IMR-90 (cell line): ENCODE results near the gene MLLT10. TPM values are rescaled to one million over a fixed set of nuclear protein-coding genes. Genes with fewer than 3 reads are reported as not detected.

Experiments
- ATAC-seq: fragments of 200-7000 bp; cut with Tn5 transposase; 2 replicates; pipeline ENCODE4 v1.9.1; 2020; ENCODE audit warnings: low read depth, mild to moderate bottlenecking, moderate library complexity
- BruUV-seq: library from RNA; stranded (reverse); fragments of 400-500 nt; replicated peaks from 2 replicates; lab custom pipeline; 2021; lab: Mats Ljungman, UMichigan
- CTCF ChIA-PET: fragments of 300-600 bp; formaldehyde crosslinking; extraction: SDS; loops from one replicate; lab custom pipeline; 2021; ENCODE audit warnings: antibody characterized with exemption; lab: Yijun Ruan, JAX
- POLR2A ChIA-PET: fragments of 300-600 bp; sonication (Branson Sonifier 250); formaldehyde crosslinking; loops from one replicate; lab custom pipeline; 2022; ENCODE audit warnings: antibody characterized with exemption; ENCODE audit not compliant: unreplicated experiment; lab: Charles Lee
- DNase-seq: peaks from one replicate; pipeline ENCODE4 v3.0.0; 2013
- H2AFZ ChIP-seq: replicated peaks from 2 replicates; pipeline ENCODE3; 2013; ENCODE audit warnings: low read length, mild to moderate bottlenecking; ENCODE audit not compliant: poor library complexity
- H2AK5ac ChIP-seq: 2 replicates; pipeline ENCODE4 v1.6.1; 2013; ENCODE audit warnings: low read depth, low read length, inconsistent platforms
- H2AK9ac ChIP-seq: replicated peaks from 2 replicates; pipeline ENCODE3; 2013; ENCODE audit warnings: mild to moderate bottlenecking, low read depth, low read length, moderate library complexity; ENCODE audit not compliant: poor library complexity
- H2BK120ac ChIP-seq: 2 replicates; pipeline ENCODE4 v1.6.1; 2013; ENCODE audit warnings: low read depth, low read length, inconsistent platforms
- H2BK15ac ChIP-seq: 3 replicates; pipeline ENCODE4 v1.6.1; 2013; ENCODE audit warnings: low read depth, low read length, inconsistent platforms
- H2BK20ac ChIP-seq: 2 replicates; pipeline ENCODE4 v1.6.1; 2013; ENCODE audit warnings: low read depth, mild to moderate bottlenecking, inconsistent platforms, low read length, moderate library complexity
- H2BK5ac ChIP-seq: 2 replicates; pipeline ENCODE4 v1.6.1; 2013; ENCODE audit warnings: mild to moderate bottlenecking, low read depth, low read length, inconsistent platforms; ENCODE audit not compliant: poor library complexity, severe bottlenecking
- H3K14ac ChIP-seq: replicated peaks from 2 replicates; pipeline ENCODE4 v1.6.1; 2013; ENCODE audit warnings: low read depth, low read length, inconsistent platforms
- H3K18ac ChIP-seq: 2 replicates; pipeline ENCODE4 v1.6.1; 2013; ENCODE audit warnings: low read depth, low read length, control low read depth
- H3K23ac ChIP-seq: 2 replicates; pipeline ENCODE4 v1.6.1; 2013; ENCODE audit warnings: low read depth, low read length, inconsistent platforms
- H3K27ac ChIP-seq: 2 replicates; pipeline ENCODE4 v1.5.1; 2013; ENCODE audit warnings: mild to moderate bottlenecking, control low read depth, low read length; ENCODE audit not compliant: insufficient read depth
- H3K27me3 ChIP-seq: 2 replicates; pipeline ENCODE4 v1.6.1; 2013; ENCODE audit warnings: low read length; ENCODE audit not compliant: control insufficient read depth, insufficient read depth
- H3K36me3 ChIP-seq: 2 replicates; pipeline ENCODE4 v1.6.1; 2013; ENCODE audit warnings: low read length, mixed read lengths; ENCODE audit not compliant: control insufficient read depth, insufficient read depth
- H3K4ac ChIP-seq: 2 replicates; pipeline ENCODE4 v1.6.1; 2013; ENCODE audit warnings: low read depth, low read length, inconsistent platforms
- H3K4me1 ChIP-seq: 2 replicates; pipeline ENCODE4 v1.6.1; 2013; ENCODE audit warnings: low read length, mixed read lengths; ENCODE audit not compliant: control insufficient read depth, insufficient read depth
- H3K4me2 ChIP-seq: 2 replicates; pipeline ENCODE4 v1.6.1; 2013; ENCODE audit warnings: low read depth, mild to moderate bottlenecking, control low read depth, low read length, moderate library complexity
- H3K4me3 ChIP-seq: 2 replicates; pipeline ENCODE4 v1.5.1; 2013; ENCODE audit warnings: low read depth, mild to moderate bottlenecking, control low read depth, low read length, moderate library complexity; ENCODE audit not compliant: insufficient read depth
- H3K56ac ChIP-seq: 2 replicates; pipeline ENCODE4 v1.6.1; 2013; ENCODE audit warnings: low read length, inconsistent platforms; ENCODE audit not compliant: insufficient read depth; ENCODE audit errors: extremely low read depth
- H3K79me1 ChIP-seq, 2 experiments: 2 replicates each; pipeline ENCODE4 v1.6.1; 2013; ENCODE audit warnings: low read length in 2 of 2, inconsistent platforms in 1 of 2, low read depth in 1 of 2
- H3K9ac ChIP-seq: 2 replicates; pipeline ENCODE4 v1.6.1; 2013; ENCODE audit warnings: low read depth, low read length, control low read depth
- H3K9me1 ChIP-seq: 2 replicates; pipeline ENCODE4 v1.6.1; 2013; ENCODE audit warnings: low read length, inconsistent platforms; ENCODE audit not compliant: insufficient read depth
- H3K9me3 ChIP-seq: 2 replicates; pipeline ENCODE4 v1.6.1; 2013; ENCODE audit warnings: low read length; ENCODE audit not compliant: control insufficient read depth, insufficient read depth
- H4K20me1 ChIP-seq: 2 replicates; pipeline ENCODE4 v1.6.1; 2013; ENCODE audit warnings: low read length, inconsistent platforms; ENCODE audit not compliant: insufficient read depth
- H4K5ac ChIP-seq: 2 replicates; pipeline ENCODE4 v1.6.1; 2013; ENCODE audit warnings: mild to moderate bottlenecking, low read depth, low read length, control low read depth
- H4K8ac ChIP-seq, 2 experiments: 2 replicates each; pipeline ENCODE4 v1.6.1; 2013; ENCODE audit warnings: low read depth in 2 of 2, low read length in 2 of 2, control low read depth in 1 of 2, inconsistent platforms in 1 of 2
- H4K91ac ChIP-seq: 2 replicates; pipeline ENCODE4 v1.6.1; 2013; ENCODE audit warnings: low read depth, low read length, inconsistent platforms; ENCODE audit not compliant: insufficient read depth
- BHLHE40 ChIP-seq: fragments of 150-350 bp; IDR thresholded peaks from 2 replicates; pipeline ENCODE4 v1.6.1; 2016; ENCODE audit warnings: mild to moderate bottlenecking, low read depth, low read length
- CEBPB ChIP-seq: IDR thresholded peaks from 2 replicates; pipeline ENCODE4 v1.6.1; 2012; ENCODE audit warnings: low read depth, low read length, improper control_type of control experiment
- FOS ChIP-seq: fragments of 150-350 bp; IDR thresholded peaks from 2 replicates; pipeline ENCODE4 v1.6.1; 2016; ENCODE audit warnings: low read depth, low read length
- MAFK ChIP-seq: IDR thresholded peaks from 2 replicates; pipeline ENCODE4 v1.6.1; 2012; ENCODE audit warnings: low read depth, low read length, improper control_type of control experiment
- MAZ ChIP-seq: IDR thresholded peaks from 2 replicates; pipeline ENCODE4 v1.6.1; 2012; ENCODE audit warnings: low read depth, mild to moderate bottlenecking, low read length, improper control_type of control experiment, moderate library complexity, borderline replicate concordance
- NFE2L2 ChIP-seq: fragments of 150-350 bp; IDR thresholded peaks from 2 replicates; pipeline ENCODE4 v1.6.1; 2016; ENCODE audit warnings: low read depth, mild to moderate bottlenecking, low read length
- POLR2A ChIP-seq: IDR thresholded peaks from 2 replicates; pipeline ENCODE4 v1.6.1; 2012; ENCODE audit warnings: mild to moderate bottlenecking, low read depth, low read length
- RCOR1 ChIP-seq: IDR thresholded peaks from 2 replicates; pipeline ENCODE4 v1.6.1; 2012; ENCODE audit warnings: mild to moderate bottlenecking, low read length, improper control_type of control experiment; ENCODE audit not compliant: insufficient replicate concordance
- SMC3 ChIP-seq: fragments of 150-350 bp; IDR thresholded peaks from 2 replicates; pipeline ENCODE4 v1.6.1; 2016; ENCODE audit warnings: low read depth, mild to moderate bottlenecking, antibody characterized with exemption, low read length, moderate library complexity
- WGBS, 2 experiments: methylation state at CpG; one replicate each; pipeline versions ENCODE4 v1.1.5 to v1.1.7; 2013; ENCODE audit warnings: missing lambda C conversion rate in 2 of 2; ENCODE audit not compliant: insufficient read length in 1 of 2; ENCODE audit errors: extremely low coverage in 2 of 2; 5-methylcytosine and 5-hydroxymethylcytosine counted together
- dilution Hi-C: fragments of 300-500 bp; cut with HindIII; formaldehyde crosslinking; loops from one replicate; pipeline ENCODE4 v1.14.3; 2018; ENCODE audit warnings: low sequenced_read_pairs; ENCODE audit not compliant: unreplicated experiment
- in situ Hi-C: fragments of 300-500 bp; cut with MboI; formaldehyde crosslinking; loops from 3 replicates; pipeline ENCODE4 v1.14.3; 2019; ENCODE audit warnings: low sequenced_read_pairs, inconsistent platforms, mixed read lengths
- intact Hi-C: fragments of 100-400 bp; cut with micrococcal nuclease; formaldehyde crosslinking; loops from 2 replicates; pipeline ENCODE4 v1.10.0; 2022
- polyA plus RNA-seq, 3 experiments: library from polyadenylated mRNA; depleted of rRNA; stranded (reverse); fragments of >200 nt; gene quantifications; 2 replicates each; pipeline ENCODE4 v1.2.3, GENCODE V29; 2012; ENCODE audit warnings: low replicate concordance in 1 of 3
- total RNA-seq: library from RNA; depleted of rRNA; stranded (reverse); fragments of >200 nt; gene quantifications from 2 replicates; pipeline ENCODE4 v1.2.3, GENCODE V29; 2012
- TF ChIP-seq, protein P1 (sequence below): fragments of 150-350 bp; IDR thresholded peaks from 2 replicates; pipeline ENCODE4 v1.6.1; 2016; ENCODE audit warnings: low read depth, mild to moderate bottlenecking, low read length, moderate library complexity, borderline replicate concordance
- TF ChIP-seq, protein P2 (sequence below): conservative IDR thresholded peaks from 2 replicates; pipeline ENCODE4 v1.5.1; 2012; ENCODE audit warnings: mild to moderate bottlenecking, low read depth, low read length, improper control_type of control experiment

Gene MLLT10
- total and polyA plus RNA-seq, 2 of the 4 experiments (the other 2 are of a cell fraction) = 22.5 to 29.0 TPM

GRCh38 chr10:21756707-21757106, 222.7 kb downstream of the MLLT10 start:
- dilution Hi-C loops = no loop called here
- Histone ChIP-seq H3K9me3 (no peaks in the 10 kb centered on the region), H3K23ac (no peak overlapping the region), H2BK20ac (no peak overlapping the region), H3K4me1 (no peaks in the 10 kb centered on the region), H3K9me1 (no peaks in the 10 kb centered on the region), H2AK9ac (no peak overlapping the region), H3K4ac (no peak overlapping the region), H3K18ac (no peak overlapping the region), H4K5ac (no peak overlapping the region), H2BK5ac (no peak overlapping the region), H3K14ac (no peak overlapping the region), H3K4me2 (no peak overlapping the region), H2AFZ (no peak overlapping the region), H2AK5ac (no peak overlapping the region), H3K27ac (no peak overlapping the region), H3K79me1 (no peaks in the 10 kb centered on the region), H2BK15ac (no peak overlapping the region), H3K27me3 (no peaks in the 10 kb centered on the region), H3K9ac (no peak overlapping the region), H4K20me1 (no peaks in the 10 kb centered on the region), H2BK120ac (no peak overlapping the region), H4K8ac (no peak overlapping the region), H3K56ac (no peak overlapping the region), H3K4me3 (no peak overlapping the region), H4K91ac (no peak overlapping the region), H3K36me3 (peaks cover 5% of the 10 kb centered on the region)
- intact Hi-C loops = no loop called here
- ChIA-PET CTCF (interaction anchor here (1.4 kb wide), 1 partner anchor 10 kb away, joined by 3 read pairs; no protein-coding TSS in a partner anchor), POLR2A (no interaction called here)
- 74% methylated on average over 9 of the region's 12 CpGs; no CpG with 5 or more reads in 1 of the 2 experiments for WGBS, 2 experiments
- no TSS peak for BruUV-seq
- DNase-seq (no peak), ATAC-seq (no peak)
- TF ChIP-seq CEBPB (no peak), BHLHE40 (no peak), POLR2A (no peak), MAZ (no peak), MAFK (no peak), FOS (no peak), SMC3 (no peak), NFE2L2 (no peak), RCOR1 (no peak)
- TF ChIP-seq, protein P1, sequence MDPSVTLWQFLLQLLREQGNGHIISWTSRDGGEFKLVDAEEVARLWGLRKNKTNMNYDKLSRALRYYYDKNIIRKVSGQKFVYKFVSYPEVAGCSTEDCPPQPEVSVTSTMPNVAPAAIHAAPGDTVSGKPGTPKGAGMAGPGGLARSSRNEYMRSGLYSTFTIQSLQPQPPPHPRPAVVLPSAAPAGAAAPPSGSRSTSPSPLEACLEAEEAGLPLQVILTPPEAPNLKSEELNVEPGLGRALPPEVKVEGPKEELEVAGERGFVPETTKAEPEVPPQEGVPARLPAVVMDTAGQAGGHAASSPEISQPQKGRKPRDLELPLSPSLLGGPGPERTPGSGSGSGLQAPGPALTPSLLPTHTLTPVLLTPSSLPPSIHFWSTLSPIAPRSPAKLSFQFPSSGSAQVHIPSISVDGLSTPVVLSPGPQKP = no peak
- TF ChIP-seq, protein P2, sequence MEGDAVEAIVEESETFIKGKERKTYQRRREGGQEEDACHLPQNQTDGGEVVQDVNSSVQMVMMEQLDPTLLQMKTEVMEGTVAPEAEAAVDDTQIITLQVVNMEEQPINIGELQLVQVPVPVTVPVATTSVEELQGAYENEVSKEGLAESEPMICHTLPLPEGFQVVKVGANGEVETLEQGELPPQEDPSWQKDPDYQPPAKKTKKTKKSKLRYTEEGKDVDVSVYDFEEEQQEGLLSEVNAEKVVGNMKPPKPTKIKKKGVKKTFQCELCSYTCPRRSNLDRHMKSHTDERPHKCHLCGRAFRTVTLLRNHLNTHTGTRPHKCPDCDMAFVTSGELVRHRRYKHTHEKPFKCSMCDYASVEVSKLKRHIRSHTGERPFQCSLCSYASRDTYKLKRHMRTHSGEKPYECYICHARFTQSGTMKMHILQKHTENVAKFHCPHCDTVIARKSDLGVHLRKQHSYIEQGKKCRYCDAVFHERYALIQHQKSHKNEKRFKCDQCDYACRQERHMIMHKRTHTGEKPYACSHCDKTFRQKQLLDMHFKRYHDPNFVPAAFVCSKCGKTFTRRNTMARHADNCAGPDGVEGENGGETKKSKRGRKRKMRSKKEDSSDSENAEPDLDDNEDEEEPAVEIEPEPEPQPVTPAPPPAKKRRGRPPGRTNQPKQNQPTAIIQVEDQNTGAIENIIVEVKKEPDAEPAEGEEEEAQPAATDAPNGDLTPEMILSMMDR = no peak
- in situ Hi-C loops = no loop called here
